HCT116 (cell line): Measurements from ENCODE around the gene LCE6A. TPM values are rescaled to one million over a fixed set of nuclear protein-coding genes. Genes with fewer than 3 reads are reported as not detected.

Experiments
- ATAC-seq: fragments of 200-7000 bp; cut with Tn5 transposase; 2 replicates; pipeline ENCODE4 v1.9.1; 2020; ENCODE audit warnings: mild to moderate bottlenecking, moderate library complexity
- Bru-seq: library from RNA; stranded (reverse); fragments of 400-500 nt; gene quantifications from one replicate; lab custom pipeline; 2021; lab: Mats Ljungman, UMichigan
- BruChase-seq, 2 experiments: library from RNA; stranded (reverse); fragments of 400-500 nt; gene quantifications; one replicate each; lab custom pipeline; 2021; lab: Mats Ljungman, UMichigan
- BruUV-seq: library from RNA; stranded (reverse); fragments of 400-500 nt; replicated peaks from 2 replicates; lab custom pipeline; 2021; lab: Mats Ljungman, UMichigan
- CTCF ChIA-PET: fragments of 300-600 bp; sonication (Branson Sonifier 250); formaldehyde crosslinking; loops from one replicate; lab custom pipeline; 2021; ENCODE audit warnings: antibody characterized with exemption; lab: Charles Lee
- POLR2A ChIA-PET: fragments of 300-600, 350-600 bp; sonication (Branson Sonifier 250); formaldehyde crosslinking; loops from one replicate; lab custom pipeline; 2021; ENCODE audit warnings: antibody characterized with exemption; lab: Charles Lee
- RAD21 ChIA-PET, 2 experiments: fragments of 300-600 bp; sonication (Branson Sonifier 250); formaldehyde crosslinking; loops; one replicate each; lab custom pipeline; 2023; ENCODE audit warnings: low total read pairs in 2 of 2; ENCODE audit not compliant: uncharacterized antibody in 2 of 2, unreplicated experiment in 2 of 2, low non-redundant PET in 1 of 2; lab: Charles Lee
- DNase-seq: peaks from one replicate; pipeline ENCODE4 v3.0.0-alpha.2; 2010; ENCODE audit warnings: low read depth, low spot score
- H2AFZ ChIP-seq: fragments of 200-600 bp; shearing (Covaris generic), sonication (generic); 2 replicates; pipeline ENCODE4 v1.6.1; 2017; ENCODE audit warnings: low read depth, mixed run types, mixed read lengths, antibody characterized with exemption, low read length; ENCODE audit not compliant: poor library complexity, severe bottlenecking
- H3K27ac ChIP-seq: 2 replicates; pipeline ENCODE4 v1.5.1; 2012; ENCODE audit warnings: low read depth, low read length
- H3K27me3 ChIP-seq: fragments of 200-600 bp; sonication (generic); 2 replicates; pipeline ENCODE4 v1.6.1; 2016; ENCODE audit warnings: mixed run types, low read length, mixed read lengths; ENCODE audit not compliant: insufficient read depth
- H3K36me3 ChIP-seq, 2 experiments: fragments of 200-500 bp in 1 of 2; fragments of 200-600 bp in 1 of 2; sonication (Bioruptor generic) in 1 of 2; sonication (generic) in 1 of 2; 2 replicates each; pipeline versions ENCODE4 v1.5.1 to v1.6.1; 2014 to 2016; ENCODE audit warnings: low read length in 2 of 2, inconsistent platforms in 1 of 2, mixed read lengths in 1 of 2, mixed run types in 1 of 2; ENCODE audit not compliant: insufficient read depth in 2 of 2, control insufficient read depth in 1 of 2
- H3K4me1 ChIP-seq, 2 experiments: fragments of 200-600 bp in 1 of 2; sonication (generic) in 1 of 2; 2 replicates each; pipeline versions ENCODE4 v1.5.1 to v1.6.1; 2012 to 2017; ENCODE audit warnings: low read length in 2 of 2, inconsistent platforms in 1 of 2, mild to moderate bottlenecking in 1 of 2, mixed read lengths in 1 of 2, mixed run types in 1 of 2, moderate library complexity in 1 of 2; ENCODE audit not compliant: insufficient read depth in 2 of 2, control insufficient read depth in 1 of 2
- H3K4me2 ChIP-seq: fragments of 200-600 bp; sonication (generic); 2 replicates; pipeline ENCODE4 v1.6.1; 2017; ENCODE audit warnings: mixed run types, low read length, mixed read lengths
- H3K4me3 ChIP-seq, 2 experiments: fragments of 200-600 bp in 1 of 2; sonication (generic) in 1 of 2; replicated peaks in 1 of 2; 2 replicates each; pipeline ENCODE4 v1.5.1; 2011 to 2016; ENCODE audit warnings: low read length in 2 of 2, control low read depth in 1 of 2, low read depth in 1 of 2, mild to moderate bottlenecking in 1 of 2, mixed read lengths in 1 of 2, mixed run types in 1 of 2
- H3K79me2 ChIP-seq: fragments of 200-600 bp; sonication (generic); 2 replicates; pipeline ENCODE4 v1.6.1; 2017; ENCODE audit warnings: mild to moderate bottlenecking, mixed run types, low read length, moderate library complexity, mixed read lengths; ENCODE audit not compliant: insufficient read depth
- H3K9ac ChIP-seq: fragments of 200-600 bp; sonication (generic); 2 replicates; pipeline ENCODE4 v1.6.1; 2016; ENCODE audit warnings: low read length, mixed read lengths
- H3K9me2 ChIP-seq: fragments of 200-600 bp; sonication (generic), shearing (Covaris generic); 2 replicates; pipeline ENCODE4 v1.6.1; 2017; ENCODE audit warnings: mixed run types, mild to moderate bottlenecking, moderate library complexity; ENCODE audit not compliant: insufficient read depth
- H3K9me3 ChIP-seq, 2 experiments: fragments of 200-500 bp in 1 of 2; fragments of 200-600 bp in 1 of 2; sonication (Bioruptor generic) in 1 of 2; sonication (generic) in 1 of 2; 2 replicates each; pipeline ENCODE4 v1.6.1; 2014 to 2017; ENCODE audit warnings: low read length in 2 of 2, mixed read lengths in 2 of 2, inconsistent platforms in 1 of 2, low read depth in 1 of 2, mild to moderate bottlenecking in 1 of 2, mixed run types in 1 of 2, moderate library complexity in 1 of 2; ENCODE audit not compliant: control insufficient read depth in 1 of 2, insufficient read depth in 1 of 2
- H4K20me1 ChIP-seq: fragments of 200-600 bp; sonication (generic), shearing (Covaris generic); 2 replicates; pipeline ENCODE4 v1.6.1; 2017; ENCODE audit warnings: mixed run types, mild to moderate bottlenecking, moderate library complexity; ENCODE audit not compliant: insufficient read depth
- ATF3 ChIP-seq: IDR thresholded peaks from 2 replicates; pipeline ENCODE4 v1.6.1; 2012
- CBX3 ChIP-seq: IDR thresholded peaks from 2 replicates; pipeline ENCODE4 v1.6.1; 2012; ENCODE audit warnings: low read depth
- CEBPB ChIP-seq: IDR thresholded peaks from 2 replicates; pipeline ENCODE4 v1.6.1; 2012; ENCODE audit warnings: low read depth
- ELF1 ChIP-seq: IDR thresholded peaks from 2 replicates; pipeline ENCODE4 v1.6.1; 2012; ENCODE audit warnings: low read depth, borderline replicate concordance
- EZH2phosphoT487 ChIP-seq: fragments of 200-600 bp; IDR thresholded peaks from 2 replicates; pipeline ENCODE4 v1.6.1; 2018; ENCODE audit warnings: antibody characterized with exemption, borderline replicate concordance
- FOSL1 ChIP-seq: IDR thresholded peaks from 2 replicates; pipeline ENCODE4 v1.6.1; 2012; ENCODE audit warnings: low read depth
- POLR2A ChIP-seq: IDR thresholded peaks from 2 replicates; pipeline ENCODE4 v1.7.0; 2011; ENCODE audit warnings: borderline replicate concordance; ENCODE audit not compliant: insufficient read depth, insufficient read length; ENCODE audit errors: extremely low read depth
- SRF ChIP-seq: IDR thresholded peaks from 2 replicates; pipeline ENCODE4 v1.6.1; 2012; ENCODE audit warnings: low read depth
- ZBTB33 ChIP-seq: IDR thresholded peaks from 2 replicates; pipeline ENCODE4 v1.6.1; 2011; ENCODE audit warnings: mild to moderate bottlenecking, low read length, moderate library complexity; ENCODE audit not compliant: insufficient replicate concordance; ENCODE audit errors: extremely low read depth
- ZNF274 ChIP-seq: fragments of 200-500 bp; sonication (Bioruptor generic); IDR thresholded peaks from 2 replicates; pipeline ENCODE4 v1.6.1; 2014; ENCODE audit warnings: mild to moderate bottlenecking, low read depth, low read length, inconsistent platforms
- intact Hi-C: fragments of 100-400 bp; cut with micrococcal nuclease; formaldehyde crosslinking; loops from 2 replicates; pipeline ENCODE4 v1.10.0; 2022
- long read RNA-seq: library from polyadenylated mRNA; unstranded; transcript quantifications from one replicate; pipeline ENCODE4 v2.0.0, GENCODE V29; 2021; ENCODE audit not compliant: unreplicated experiment
- polyA plus RNA-seq: library from polyadenylated mRNA; unstranded; fragments of >200 nt; gene quantifications from 2 replicates; pipeline ENCODE4 v1.2.1, GENCODE V29; 2012; ENCODE audit warnings: missing spikeins
- total RNA-seq: library from RNA; stranded (reverse); gene quantifications from one replicate; pipeline ENCODE4 v1.2.1, GENCODE V29; 2021; ENCODE audit not compliant: unreplicated experiment

LCE6A gene
- total RNA-seq = not detected
- polyA plus RNA-seq = not detected in 2 replicates
- Bru-seq, nascent RNA = not detected
- BruChase-seq, experiment 1, labeled RNA remaining after a 6-hour chase = not detected
- not detected for BruChase-seq, experiment 2, labeled RNA remaining after a 2-hour chase
- long read RNA-seq = 0 reads

DNA sequence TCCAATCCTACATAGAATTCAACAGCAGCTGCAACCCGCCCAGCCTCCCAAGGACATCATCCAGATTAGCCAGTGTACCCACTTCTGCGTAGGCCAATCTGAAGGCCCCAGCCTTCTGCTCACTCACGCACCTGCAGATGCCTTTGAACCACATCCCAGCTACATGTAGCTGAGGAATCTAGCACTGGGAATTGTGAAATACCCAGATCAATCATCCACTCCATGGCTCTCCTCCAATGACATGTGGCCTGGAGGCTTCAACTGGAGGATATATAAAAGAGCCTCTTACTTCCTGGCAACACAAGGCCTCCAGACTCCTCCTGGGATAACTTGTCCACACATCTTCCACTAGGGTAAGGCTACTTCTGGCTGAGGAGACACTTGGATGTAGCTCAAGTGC, at the start of gene LCE6A:
Gene LCE6A (plus strand): TSS at position 301 of the 400 bp plus-strand sequence. CDS start 665 bp downstream, outside the sequence.
- Histone ChIP-seq H3K4me2 (no peak within 1 kb of the TSS), H3K79me2 (no peaks in the 10 kb centered on the region), H3K27me3 (peaks cover 36% of the 10 kb centered on the region), H3K4me3 (no peak within 1 kb of the TSS), H2AFZ (no peak within 1 kb of the TSS), H3K9me2 (no peaks in the 10 kb centered on the region), H3K36me3 (no peaks in the 10 kb centered on the region), H3K4me1 (no peaks in the 10 kb centered on the region), H3K27ac (no peak within 1 kb of the TSS), H3K9ac (no peak within 1 kb of the TSS)
- DNase-seq (no peak), ATAC-seq (no peak)
- ChIA-PET POLR2A (no interaction called here), CTCF (no interaction called here)
- no TSS peak for BruUV-seq
- intact Hi-C loops = no loop called here
- no peak for TF ChIP-seq CEBPB
- no peak for TF ChIP-seq SRF
- TF ChIP-seq EZH2phosphoT487 = no peak
- TF ChIP-seq ATF3 = no peak
- no peak for TF ChIP-seq POLR2A
- TF ChIP-seq CBX3 = no peak
- no peak for TF ChIP-seq ELF1
- TF ChIP-seq ZNF274 = no peak
- TF ChIP-seq FOSL1 = no peak
- TF ChIP-seq ZBTB33 = no peak
- TF ChIP-seq, all 23 proteins: peak for 0
- H4K20me1 ChIP-seq = no peaks in the 10 kb centered on the region
- no peaks in the 10 kb centered on the region for H3K9me3 ChIP-seq
- RAD21 ChIA-PET = no interaction called here
